HCT116 (cell line): Measurements from ENCODE around the gene PRSS56. TPM values are rescaled to one million over a fixed set of nuclear protein-coding genes. Genes with fewer than 3 reads are reported as not detected.

Experiments
- ATAC-seq: fragments of 200-7000 bp; cut with Tn5 transposase; 2 replicates; pipeline ENCODE4 v1.9.1; 2020; ENCODE audit warnings: mild to moderate bottlenecking, moderate library complexity
- BruUV-seq: library from RNA; stranded (reverse); fragments of 400-500 nt; replicated peaks from 2 replicates; lab custom pipeline; 2021; lab: Mats Ljungman, UMichigan
- CTCF ChIA-PET: fragments of 300-600 bp; sonication (Branson Sonifier 250); formaldehyde crosslinking; loops from one replicate; lab custom pipeline; 2021; ENCODE audit warnings: antibody characterized with exemption; lab: Charles Lee
- POLR2A ChIA-PET: fragments of 300-600, 350-600 bp; sonication (Branson Sonifier 250); formaldehyde crosslinking; loops from one replicate; lab custom pipeline; 2021; ENCODE audit warnings: antibody characterized with exemption; lab: Charles Lee
- RAD21 ChIA-PET, 2 experiments: fragments of 300-600 bp; sonication (Branson Sonifier 250); formaldehyde crosslinking; loops; one replicate each; lab custom pipeline; 2023; ENCODE audit warnings: low total read pairs in 2 of 2; ENCODE audit not compliant: uncharacterized antibody in 2 of 2, unreplicated experiment in 2 of 2, low non-redundant PET in 1 of 2; lab: Charles Lee
- DNase-seq: peaks from one replicate; pipeline ENCODE4 v3.0.0-alpha.2; 2010; ENCODE audit warnings: low read depth, low spot score
- H2AFZ ChIP-seq: fragments of 200-600 bp; shearing (Covaris generic), sonication (generic); 2 replicates; pipeline ENCODE4 v1.6.1; 2017; ENCODE audit warnings: low read depth, mixed run types, mixed read lengths, antibody characterized with exemption, low read length; ENCODE audit not compliant: poor library complexity, severe bottlenecking
- H3K27ac ChIP-seq: 2 replicates; pipeline ENCODE4 v1.5.1; 2012; ENCODE audit warnings: low read depth, low read length
- H3K27me3 ChIP-seq: fragments of 200-600 bp; sonication (generic); 2 replicates; pipeline ENCODE4 v1.6.1; 2016; ENCODE audit warnings: mixed run types, low read length, mixed read lengths; ENCODE audit not compliant: insufficient read depth
- H3K36me3 ChIP-seq, 2 experiments: fragments of 200-500 bp in 1 of 2; fragments of 200-600 bp in 1 of 2; sonication (Bioruptor generic) in 1 of 2; sonication (generic) in 1 of 2; 2 replicates each; pipeline versions ENCODE4 v1.5.1 to v1.6.1; 2014 to 2016; ENCODE audit warnings: low read length in 2 of 2, inconsistent platforms in 1 of 2, mixed read lengths in 1 of 2, mixed run types in 1 of 2; ENCODE audit not compliant: insufficient read depth in 2 of 2, control insufficient read depth in 1 of 2
- H3K4me1 ChIP-seq, 2 experiments: fragments of 200-600 bp in 1 of 2; sonication (generic) in 1 of 2; 2 replicates each; pipeline versions ENCODE4 v1.5.1 to v1.6.1; 2012 to 2017; ENCODE audit warnings: low read length in 2 of 2, inconsistent platforms in 1 of 2, mild to moderate bottlenecking in 1 of 2, mixed read lengths in 1 of 2, mixed run types in 1 of 2, moderate library complexity in 1 of 2; ENCODE audit not compliant: insufficient read depth in 2 of 2, control insufficient read depth in 1 of 2
- H3K4me2 ChIP-seq: fragments of 200-600 bp; sonication (generic); 2 replicates; pipeline ENCODE4 v1.6.1; 2017; ENCODE audit warnings: mixed run types, low read length, mixed read lengths
- H3K4me3 ChIP-seq, 2 experiments: fragments of 200-600 bp in 1 of 2; sonication (generic) in 1 of 2; replicated peaks in 1 of 2; 2 replicates each; pipeline ENCODE4 v1.5.1; 2011 to 2016; ENCODE audit warnings: low read length in 2 of 2, control low read depth in 1 of 2, low read depth in 1 of 2, mild to moderate bottlenecking in 1 of 2, mixed read lengths in 1 of 2, mixed run types in 1 of 2
- H3K79me2 ChIP-seq: fragments of 200-600 bp; sonication (generic); 2 replicates; pipeline ENCODE4 v1.6.1; 2017; ENCODE audit warnings: mild to moderate bottlenecking, mixed run types, low read length, moderate library complexity, mixed read lengths; ENCODE audit not compliant: insufficient read depth
- H3K9ac ChIP-seq: fragments of 200-600 bp; sonication (generic); 2 replicates; pipeline ENCODE4 v1.6.1; 2016; ENCODE audit warnings: low read length, mixed read lengths
- H3K9me2 ChIP-seq: fragments of 200-600 bp; sonication (generic), shearing (Covaris generic); 2 replicates; pipeline ENCODE4 v1.6.1; 2017; ENCODE audit warnings: mixed run types, mild to moderate bottlenecking, moderate library complexity; ENCODE audit not compliant: insufficient read depth
- H3K9me3 ChIP-seq, 2 experiments: fragments of 200-500 bp in 1 of 2; fragments of 200-600 bp in 1 of 2; sonication (Bioruptor generic) in 1 of 2; sonication (generic) in 1 of 2; 2 replicates each; pipeline ENCODE4 v1.6.1; 2014 to 2017; ENCODE audit warnings: low read length in 2 of 2, mixed read lengths in 2 of 2, inconsistent platforms in 1 of 2, low read depth in 1 of 2, mild to moderate bottlenecking in 1 of 2, mixed run types in 1 of 2, moderate library complexity in 1 of 2; ENCODE audit not compliant: control insufficient read depth in 1 of 2, insufficient read depth in 1 of 2
- H4K20me1 ChIP-seq: fragments of 200-600 bp; sonication (generic), shearing (Covaris generic); 2 replicates; pipeline ENCODE4 v1.6.1; 2017; ENCODE audit warnings: mixed run types, mild to moderate bottlenecking, moderate library complexity; ENCODE audit not compliant: insufficient read depth
- ELF1 ChIP-seq: IDR thresholded peaks from 2 replicates; pipeline ENCODE4 v1.6.1; 2012; ENCODE audit warnings: low read depth, borderline replicate concordance
- EZH2 ChIP-seq: fragments of 200-600 bp; sonication (generic); IDR thresholded peaks from 2 replicates; pipeline ENCODE4 v1.6.1; 2017; ENCODE audit warnings: antibody characterized with exemption, mixed run types
- POLR2A ChIP-seq: IDR thresholded peaks from 2 replicates; pipeline ENCODE4 v1.7.0; 2011; ENCODE audit warnings: borderline replicate concordance; ENCODE audit not compliant: insufficient read depth, insufficient read length; ENCODE audit errors: extremely low read depth
- RAD21 ChIP-seq: IDR thresholded peaks from 2 replicates; pipeline ENCODE4 v1.6.1; 2012; ENCODE audit warnings: low read depth, mild to moderate bottlenecking
- SIN3A ChIP-seq: IDR thresholded peaks from 2 replicates; pipeline ENCODE4 v1.6.1; 2012; ENCODE audit warnings: low read depth
- SRF ChIP-seq: IDR thresholded peaks from 2 replicates; pipeline ENCODE4 v1.6.1; 2012; ENCODE audit warnings: low read depth
- TCF7L2 ChIP-seq: IDR thresholded peaks from 2 replicates; pipeline ENCODE4 v1.7.0; 2011; ENCODE audit warnings: borderline replicate concordance, inconsistent platforms; ENCODE audit not compliant: insufficient read depth, insufficient read length; ENCODE audit errors: extremely low read depth
- YY1 ChIP-seq: IDR thresholded peaks from 2 replicates; pipeline ENCODE4 v1.6.1; 2011; ENCODE audit warnings: low read length, low read depth, moderate library complexity, mild to moderate bottlenecking; ENCODE audit not compliant: insufficient replicate concordance; ENCODE audit errors: extremely low read depth
- ZFX ChIP-seq: fragments of 450-650 bp; IDR thresholded peaks from 2 replicates; pipeline ENCODE4 v1.6.1; 2017
- ZNF274 ChIP-seq: fragments of 200-500 bp; sonication (Bioruptor generic); IDR thresholded peaks from 2 replicates; pipeline ENCODE4 v1.6.1; 2014; ENCODE audit warnings: mild to moderate bottlenecking, low read depth, low read length, inconsistent platforms
- intact Hi-C: fragments of 100-400 bp; cut with micrococcal nuclease; formaldehyde crosslinking; loops from 2 replicates; pipeline ENCODE4 v1.10.0; 2022
- total RNA-seq: library from RNA; stranded (reverse); gene quantifications from one replicate; pipeline ENCODE4 v1.2.1, GENCODE V29; 2021; ENCODE audit not compliant: unreplicated experiment
- TF ChIP-seq, protein P1 (sequence below): IDR thresholded peaks from 2 replicates; pipeline ENCODE4 v1.6.1; 2012
- TF ChIP-seq, protein P2 (sequence below): IDR thresholded peaks from 2 replicates; pipeline ENCODE4 v1.6.1; 2012; ENCODE audit warnings: low read depth
- TF ChIP-seq, protein P3 (sequence below), 3 experiments: fragments of 200-600 bp in 1 of 3; sonication (generic) in 1 of 3; IDR thresholded peaks in 2 of 3; conservative IDR thresholded peaks in 1 of 3; 2 replicates each; pipeline ENCODE4 v1.5.1; 2012 to 2017; ENCODE audit warnings: low read depth in 2 of 3, low read length in 2 of 3, antibody characterized with exemption in 1 of 3, borderline replicate concordance in 1 of 3, control low read depth in 1 of 3, mild to moderate bottlenecking in 1 of 3, mixed read lengths in 1 of 3, mixed run types in 1 of 3, moderate library complexity in 1 of 3; ENCODE audit not compliant: insufficient read depth in 1 of 3

Gene PRSS56
- total RNA-seq, 1 experiment from 2014 or later = not detected

DNA sequence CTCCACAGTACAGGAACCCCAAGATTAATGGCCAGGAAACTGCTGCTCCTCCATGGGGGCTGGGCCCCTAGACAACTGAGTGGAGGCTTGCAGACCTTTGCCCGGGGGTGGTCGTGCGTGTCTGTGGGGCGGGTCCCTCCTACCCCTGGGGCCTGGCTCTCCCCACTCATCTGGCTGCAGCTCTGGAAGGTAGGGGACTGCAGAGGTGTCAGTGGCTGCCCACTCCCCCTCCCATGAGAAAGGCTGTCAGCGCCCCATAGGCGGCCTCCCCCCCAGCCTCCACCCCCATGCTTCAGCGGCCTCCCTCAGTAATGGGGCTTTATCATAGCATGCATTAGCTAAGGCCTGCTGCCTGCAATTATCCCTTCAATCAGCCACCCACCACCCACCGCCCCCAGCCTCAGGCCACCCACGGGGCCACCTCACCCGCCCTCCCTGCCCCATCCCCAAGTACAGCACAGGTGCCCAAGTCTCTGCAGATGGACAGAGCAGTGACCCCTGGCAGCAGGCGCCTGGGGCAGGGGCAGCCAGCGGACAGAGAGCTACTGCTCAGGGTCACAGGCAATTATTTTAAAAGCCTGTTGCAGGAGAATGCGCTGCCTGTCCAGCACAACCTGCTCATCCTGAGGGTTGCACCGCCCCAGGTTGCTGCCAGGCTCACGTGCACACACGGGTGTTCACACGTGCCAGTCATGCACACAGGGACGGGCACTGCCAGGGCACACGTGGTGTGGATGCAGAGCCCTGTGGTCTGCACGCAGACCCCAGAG lies 23.5 kb upstream of the PRSS56 start:
- no TSS peak for BruUV-seq
- no peaks in the 10 kb centered on the region for H3K79me2 ChIP-seq
- ChIA-PET RAD21 (no interaction called here), CTCF (no interaction called here), POLR2A (no interaction called here)
- no peak overlapping the region for H3K9ac ChIP-seq
- H3K27ac ChIP-seq = no peak overlapping the region
- H3K4me3 ChIP-seq = no peak overlapping the region
- TF ChIP-seq ZFX (no peak), YY1 (no peak), EZH2 (no peak)
- TF ChIP-seq, protein P1, sequence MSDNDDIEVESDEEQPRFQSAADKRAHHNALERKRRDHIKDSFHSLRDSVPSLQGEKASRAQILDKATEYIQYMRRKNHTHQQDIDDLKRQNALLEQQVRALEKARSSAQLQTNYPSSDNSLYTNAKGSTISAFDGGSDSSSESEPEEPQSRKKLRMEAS = no peak
- ATAC-seq = no peak
- 0 out of 4 replicates have a peak, but pooled peaks cover 0 to 4% of the 10 kb centered on the region in 2 experiments for H3K4me1 ChIP-seq
- H3K9me3 ChIP-seq = no peaks in the 10 kb centered on the region
- no peak for DNase-seq
- no peak overlapping the region for H2AFZ ChIP-seq
- intact Hi-C loops = no loop called here
- no peaks in the 10 kb centered on the region for H3K36me3 ChIP-seq
- H3K4me2 ChIP-seq = no peak overlapping the region
- H3K9me2 ChIP-seq = no peaks in the 10 kb centered on the region
- no peaks in the 10 kb centered on the region for H3K27me3 ChIP-seq
- H4K20me1 ChIP-seq = no peaks in the 10 kb centered on the region

DNA sequence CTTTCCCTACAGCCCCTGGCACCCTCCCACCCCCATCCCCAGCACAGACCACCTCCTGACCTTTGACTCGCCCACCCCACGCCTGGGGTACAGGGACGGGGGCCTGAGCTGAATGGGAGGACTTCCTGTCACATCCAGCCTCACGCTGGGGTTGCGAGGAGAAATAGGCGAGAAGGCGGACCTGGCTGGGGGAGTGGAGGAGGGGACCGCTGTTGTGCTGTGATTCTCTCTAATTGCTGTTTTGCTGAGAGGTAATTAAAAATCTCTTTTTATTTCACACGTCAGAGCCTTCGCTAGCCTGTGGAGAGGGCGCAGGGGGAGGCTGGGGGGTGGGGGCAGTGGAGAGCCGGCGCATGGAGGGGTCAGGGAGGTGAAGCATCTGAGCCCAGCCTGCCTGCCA lies 22.8 kb upstream of the PRSS56 start:
- Histone ChIP-seq H3K4me2 (no peak overlapping the region), H3K4me1 (0 out of 4 replicates have a peak, but pooled peaks cover 0 to 4% of the 10 kb centered on the region in 2 experiments), H3K79me2 (no peaks in the 10 kb centered on the region), H3K36me3 (no peaks in the 10 kb centered on the region), H4K20me1 (no peaks in the 10 kb centered on the region), H3K9me2 (no peaks in the 10 kb centered on the region), H3K27ac (no peak overlapping the region), H3K27me3 (no peaks in the 10 kb centered on the region), H2AFZ (no peak overlapping the region), H3K9ac (no peak overlapping the region), H3K9me3 (no peaks in the 10 kb centered on the region), H3K4me3 (no peak overlapping the region)
- ChIA-PET RAD21 (no interaction called here), POLR2A (no interaction called here), CTCF (no interaction called here)
- ATAC-seq = no peak
- DNase-seq = no peak
- no TSS peak for BruUV-seq
- intact Hi-C loops = no loop called here
- TF ChIP-seq SRF (no peak), ELF1 (no peak), ZNF274 (no peak), RAD21 (no peak), YY1 (no peak), ZFX (no peak), EZH2 (no peak), POLR2A (no peak), SIN3A (no peak), TCF7L2 (no peak)
- TF ChIP-seq, protein P2, sequence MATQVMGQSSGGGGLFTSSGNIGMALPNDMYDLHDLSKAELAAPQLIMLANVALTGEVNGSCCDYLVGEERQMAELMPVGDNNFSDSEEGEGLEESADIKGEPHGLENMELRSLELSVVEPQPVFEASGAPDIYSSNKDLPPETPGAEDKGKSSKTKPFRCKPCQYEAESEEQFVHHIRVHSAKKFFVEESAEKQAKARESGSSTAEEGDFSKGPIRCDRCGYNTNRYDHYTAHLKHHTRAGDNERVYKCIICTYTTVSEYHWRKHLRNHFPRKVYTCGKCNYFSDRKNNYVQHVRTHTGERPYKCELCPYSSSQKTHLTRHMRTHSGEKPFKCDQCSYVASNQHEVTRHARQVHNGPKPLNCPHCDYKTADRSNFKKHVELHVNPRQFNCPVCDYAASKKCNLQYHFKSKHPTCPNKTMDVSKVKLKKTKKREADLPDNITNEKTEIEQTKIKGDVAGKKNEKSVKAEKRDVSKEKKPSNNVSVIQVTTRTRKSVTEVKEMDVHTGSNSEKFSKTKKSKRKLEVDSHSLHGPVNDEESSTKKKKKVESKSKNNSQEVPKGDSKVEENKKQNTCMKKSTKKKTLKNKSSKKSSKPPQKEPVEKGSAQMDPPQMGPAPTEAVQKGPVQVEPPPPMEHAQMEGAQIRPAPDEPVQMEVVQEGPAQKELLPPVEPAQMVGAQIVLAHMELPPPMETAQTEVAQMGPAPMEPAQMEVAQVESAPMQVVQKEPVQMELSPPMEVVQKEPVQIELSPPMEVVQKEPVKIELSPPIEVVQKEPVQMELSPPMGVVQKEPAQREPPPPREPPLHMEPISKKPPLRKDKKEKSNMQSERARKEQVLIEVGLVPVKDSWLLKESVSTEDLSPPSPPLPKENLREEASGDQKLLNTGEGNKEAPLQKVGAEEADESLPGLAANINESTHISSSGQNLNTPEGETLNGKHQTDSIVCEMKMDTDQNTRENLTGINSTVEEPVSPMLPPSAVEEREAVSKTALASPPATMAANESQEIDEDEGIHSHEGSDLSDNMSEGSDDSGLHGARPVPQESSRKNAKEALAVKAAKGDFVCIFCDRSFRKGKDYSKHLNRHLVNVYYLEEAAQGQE = no peak
- TF ChIP-seq, protein P3, sequence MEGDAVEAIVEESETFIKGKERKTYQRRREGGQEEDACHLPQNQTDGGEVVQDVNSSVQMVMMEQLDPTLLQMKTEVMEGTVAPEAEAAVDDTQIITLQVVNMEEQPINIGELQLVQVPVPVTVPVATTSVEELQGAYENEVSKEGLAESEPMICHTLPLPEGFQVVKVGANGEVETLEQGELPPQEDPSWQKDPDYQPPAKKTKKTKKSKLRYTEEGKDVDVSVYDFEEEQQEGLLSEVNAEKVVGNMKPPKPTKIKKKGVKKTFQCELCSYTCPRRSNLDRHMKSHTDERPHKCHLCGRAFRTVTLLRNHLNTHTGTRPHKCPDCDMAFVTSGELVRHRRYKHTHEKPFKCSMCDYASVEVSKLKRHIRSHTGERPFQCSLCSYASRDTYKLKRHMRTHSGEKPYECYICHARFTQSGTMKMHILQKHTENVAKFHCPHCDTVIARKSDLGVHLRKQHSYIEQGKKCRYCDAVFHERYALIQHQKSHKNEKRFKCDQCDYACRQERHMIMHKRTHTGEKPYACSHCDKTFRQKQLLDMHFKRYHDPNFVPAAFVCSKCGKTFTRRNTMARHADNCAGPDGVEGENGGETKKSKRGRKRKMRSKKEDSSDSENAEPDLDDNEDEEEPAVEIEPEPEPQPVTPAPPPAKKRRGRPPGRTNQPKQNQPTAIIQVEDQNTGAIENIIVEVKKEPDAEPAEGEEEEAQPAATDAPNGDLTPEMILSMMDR (IDR thresholded peaks at IDR 0.05 in 2 of 3, conservative IDR thresholded peaks at IDR 0.05 in 1 of 3; ENCODE audit: borderline replicate concordance in 1 of 3, insufficient read depth in 1 of 3, low read depth in 2 of 3, low read length in 2 of 3) = no peak
- TF ChIP-seq, protein P1 = no peak
